Lower leg skin (tissue), 3 donors: ENCODE data around the gene SVEP1.

Experiments
- CTCF ChIP-seq, 3 donors: fragments of 450-650 bp; IDR thresholded peaks; one replicate each; pipeline ENCODE4 v1.5.1; 2016; ENCODE audit warnings: antibody characterized with exemption in 3 of 3, mild to moderate bottlenecking in 3 of 3, moderate library complexity in 2 of 3
- POLR2A ChIP-seq, 2 donors: fragments of 450-650 bp; IDR thresholded peaks; one replicate each; pipeline ENCODE4 v1.6.1; 2016 to 2017; ENCODE audit warnings: antibody characterized with exemption in 2 of 2, mild to moderate bottlenecking in 1 of 2, moderate library complexity in 1 of 2

GRCh38 chr9:110320651-110321445 lies 258.7 kb downstream of the SVEP1 start:
- TF ChIP-seq POLR2A (IDR thresholded peaks at IDR 0.05) (no peak), CTCF (IDR thresholded peaks at IDR 0.05) (no peak)
